HTERT RPE-1 (cell line): Measurements from ENCODE around the gene COTL1.
"Not testable (repeated sequence)": the region's sequence is repeated elsewhere in the genome, so short reads cannot be mapped to it uniquely, and the experiment has no call there.

Experiments
- in situ Hi-C: fragments of 300-500 bp; cut with MboI; formaldehyde crosslinking; loops from 4 replicates; pipeline ENCODE4 v1.14.3; 2020; ENCODE audit warnings: low sequenced_read_pairs

COTL1 gene

DNA sequence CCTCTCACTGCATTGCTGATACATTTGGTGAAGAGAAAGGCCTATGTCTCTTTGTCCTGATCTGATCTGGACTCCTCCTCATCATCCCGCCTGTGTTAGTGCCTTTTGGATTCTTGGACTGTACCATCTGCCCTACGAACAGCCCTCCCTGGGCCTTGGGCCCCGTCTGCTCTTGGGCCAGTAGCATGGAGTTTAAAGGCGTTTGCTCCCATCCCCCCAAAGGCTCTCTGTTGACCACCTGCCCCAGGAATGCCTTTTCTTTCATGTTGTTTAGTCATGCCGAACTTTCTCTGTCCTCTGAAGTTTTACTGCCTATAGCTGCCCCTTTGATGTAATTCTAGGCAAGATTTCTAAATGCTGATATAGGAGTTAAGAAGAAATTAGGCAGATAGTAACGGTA is 82.5 kb downstream of the COTL1 start:
- in situ Hi-C loops = no loop called here

DNA sequence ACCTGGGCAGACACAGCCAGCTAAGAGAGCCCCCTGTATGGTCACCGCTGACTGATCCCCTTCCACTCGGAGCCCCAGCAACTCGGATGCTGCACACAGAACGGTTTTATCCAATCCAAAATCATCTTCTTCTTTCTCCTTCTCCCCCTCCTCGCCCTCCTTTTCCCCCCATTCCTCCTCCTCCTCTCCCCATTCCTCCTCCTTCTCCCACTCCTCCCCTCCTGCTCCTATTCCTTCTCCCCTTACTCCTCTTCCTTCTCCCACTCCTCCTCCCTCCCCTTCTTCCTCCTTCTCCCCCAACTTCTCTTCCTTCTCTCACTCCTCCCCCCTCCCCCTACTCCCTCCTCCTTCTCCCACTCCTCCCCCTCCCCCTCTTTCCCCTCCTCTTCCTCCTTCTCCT is 83.1 kb downstream of the COTL1 start:
- in situ Hi-C loops = no loop called here

DNA sequence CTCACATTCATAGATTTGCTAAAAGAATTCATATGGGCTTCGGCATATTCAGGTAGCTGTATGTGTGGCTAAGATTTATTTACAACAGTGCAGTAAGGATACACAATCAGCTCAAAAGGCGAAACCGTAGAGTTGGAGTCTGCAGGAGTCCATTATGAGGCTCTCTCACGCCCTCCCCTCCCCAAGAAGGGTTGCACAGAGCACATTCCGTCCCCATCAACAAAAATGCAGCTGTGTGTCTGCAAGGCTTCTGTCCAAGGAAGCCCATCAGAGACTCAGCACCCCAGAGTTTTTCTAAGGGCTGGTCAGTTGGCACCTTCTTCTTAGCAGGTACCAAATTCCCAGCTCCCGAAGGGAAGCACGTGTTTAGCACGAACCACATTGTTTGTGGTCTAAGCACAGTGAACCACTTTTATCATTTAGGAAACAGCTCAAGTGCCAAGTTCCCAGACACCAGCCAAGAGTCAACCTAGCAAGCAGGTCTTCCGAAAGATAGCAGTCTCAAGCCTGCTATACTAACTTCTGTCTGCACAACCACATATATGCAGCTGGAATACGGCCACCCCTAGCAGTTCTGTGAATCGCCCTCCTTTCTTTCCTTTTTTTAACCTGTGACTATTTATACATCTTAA is 84.9 kb downstream of the COTL1 start:
- in situ Hi-C loops = no loop called here

DNA sequence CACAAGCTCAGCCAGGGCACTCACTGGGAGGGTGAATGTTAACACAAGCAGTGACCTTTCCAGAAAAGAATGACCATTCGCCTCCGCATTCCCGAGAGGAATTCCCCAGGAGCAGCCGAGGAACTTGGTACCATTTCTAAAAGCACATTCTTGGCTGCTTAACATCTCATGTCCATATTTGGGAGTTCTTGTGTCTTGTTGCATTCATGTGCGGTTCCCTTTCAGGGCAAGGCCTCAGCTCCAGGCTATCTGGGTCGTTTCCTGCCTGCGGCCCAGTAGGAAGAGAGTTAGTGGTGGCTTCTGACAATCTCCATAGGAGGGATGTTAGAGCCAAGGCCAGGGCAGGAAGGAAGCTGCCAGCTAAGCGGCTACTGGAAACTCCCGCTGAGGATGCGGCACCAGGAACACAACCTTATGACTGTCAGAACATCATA is 85.6 kb downstream of the COTL1 start:
- in situ Hi-C loops = no loop called here

DNA sequence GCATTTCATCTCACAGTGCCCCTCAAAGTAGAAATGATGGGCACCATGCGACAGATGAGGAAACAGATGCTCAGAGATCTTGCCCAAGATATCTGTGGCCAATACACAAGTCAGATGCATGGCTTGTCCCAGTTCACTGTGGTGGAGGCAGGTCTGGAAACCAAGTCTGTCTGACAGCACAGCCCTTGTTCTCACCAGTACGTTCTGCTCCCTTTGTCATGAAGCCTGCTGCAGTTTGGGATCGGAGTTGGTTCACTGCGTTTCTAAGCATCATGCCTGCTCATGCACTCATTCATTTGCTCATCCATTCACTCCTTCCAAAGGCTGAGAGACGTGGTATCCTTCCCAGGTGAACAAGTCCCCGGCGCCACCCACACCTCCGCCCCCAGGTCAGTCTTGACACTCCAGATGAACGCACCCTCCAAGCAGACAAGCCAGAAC is 86.2 kb downstream of the COTL1 start:
- in situ Hi-C loops = no loop called here

DNA sequence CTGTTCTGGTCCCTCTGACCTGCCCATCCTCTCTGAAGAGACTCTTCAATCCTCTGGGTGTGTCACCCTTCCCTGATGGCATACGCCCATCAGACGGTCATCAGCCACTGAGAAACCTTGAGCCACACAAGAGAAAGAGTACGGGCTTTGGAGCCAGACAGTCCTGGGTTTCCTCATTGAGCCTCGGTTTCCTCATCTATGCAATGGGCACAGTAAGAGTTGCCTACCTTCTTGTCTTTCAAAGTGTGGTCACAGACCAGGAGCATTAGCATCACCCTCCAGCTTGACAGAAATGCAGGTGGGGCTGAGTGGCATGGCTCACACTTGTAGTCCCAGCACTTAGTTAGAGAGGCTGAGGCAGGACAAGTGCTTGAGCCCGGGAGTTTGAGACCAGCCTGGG is 87.3 kb downstream of the COTL1 start:
- in situ Hi-C loops = no loop called here

DNA sequence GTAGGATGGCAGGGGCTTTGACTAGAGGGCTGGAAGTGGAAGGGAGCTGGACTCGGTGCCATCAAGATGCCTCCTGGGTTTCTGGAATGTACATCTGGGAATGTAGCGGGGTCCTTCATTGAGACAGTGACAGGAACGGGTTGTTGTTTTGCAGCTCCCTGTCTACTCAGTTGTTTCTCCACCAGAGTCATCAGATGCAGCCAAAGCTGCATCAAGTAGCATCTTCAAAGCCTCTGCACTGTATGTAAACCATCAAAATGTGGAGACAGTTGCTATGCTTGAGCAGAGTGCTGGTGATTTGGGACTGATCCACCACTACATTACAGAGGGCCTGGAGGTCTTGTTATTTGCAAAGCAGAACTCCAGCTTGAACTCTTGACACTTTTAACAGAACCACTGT is 88.3 kb downstream of the COTL1 start:
- in situ Hi-C loops = no loop called here

DNA sequence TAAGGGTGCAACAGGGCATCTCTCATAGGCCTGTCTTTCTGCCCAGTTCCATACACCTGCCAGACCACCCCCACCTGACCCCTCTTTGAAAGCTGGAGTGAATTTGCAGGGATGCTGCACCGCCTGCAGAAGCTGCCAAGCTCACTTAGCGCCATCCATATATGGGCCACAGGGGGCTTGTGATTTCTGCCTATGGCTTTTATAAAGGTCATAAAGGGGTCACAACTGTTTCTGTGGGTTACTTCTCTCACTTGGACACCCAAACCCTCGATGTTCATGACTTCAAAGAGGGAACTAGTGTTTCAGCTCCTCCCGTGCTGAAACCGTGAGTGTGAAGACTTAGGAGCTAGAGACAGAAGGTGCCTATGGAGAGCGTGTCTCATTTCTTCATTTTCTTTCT is 89.6 kb downstream of the COTL1 start:
- in situ Hi-C loops = no loop called here

DNA sequence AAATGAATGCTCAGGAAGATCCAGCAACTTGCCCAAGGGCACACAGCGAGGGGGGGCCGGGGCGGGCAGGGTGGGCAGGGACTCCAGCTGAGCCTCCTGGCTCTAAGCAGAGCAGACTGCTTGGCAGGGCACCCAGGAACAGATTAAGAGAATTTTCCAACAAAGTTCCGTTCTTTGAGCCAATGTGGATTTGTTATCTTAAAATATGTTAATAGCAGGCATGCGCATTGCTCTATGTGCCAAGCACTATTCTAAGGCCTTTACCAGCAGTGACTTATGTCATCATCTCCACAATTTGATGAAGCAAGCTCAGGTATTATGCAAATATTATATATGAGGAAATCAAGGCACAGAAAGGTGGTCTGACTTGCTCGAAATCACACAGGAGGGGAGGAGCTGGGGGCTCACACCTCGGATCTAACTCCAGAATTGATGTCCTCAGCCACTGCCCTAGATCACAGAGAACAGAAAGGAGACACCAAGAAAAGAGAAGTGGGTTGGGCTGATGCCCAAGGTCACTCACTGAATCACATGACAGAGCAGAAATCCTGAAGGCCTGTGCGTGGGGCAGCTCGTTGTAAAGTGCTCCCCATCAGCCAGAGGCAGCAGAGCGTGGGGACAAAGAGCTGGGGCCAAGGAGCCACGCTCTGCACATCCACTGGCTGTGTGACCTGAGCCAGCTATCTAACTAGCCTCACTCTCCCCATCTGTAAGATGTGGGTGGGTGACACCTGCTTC is 90.2 kb downstream of the COTL1 start:
- in situ Hi-C loops = no loop called here

DNA sequence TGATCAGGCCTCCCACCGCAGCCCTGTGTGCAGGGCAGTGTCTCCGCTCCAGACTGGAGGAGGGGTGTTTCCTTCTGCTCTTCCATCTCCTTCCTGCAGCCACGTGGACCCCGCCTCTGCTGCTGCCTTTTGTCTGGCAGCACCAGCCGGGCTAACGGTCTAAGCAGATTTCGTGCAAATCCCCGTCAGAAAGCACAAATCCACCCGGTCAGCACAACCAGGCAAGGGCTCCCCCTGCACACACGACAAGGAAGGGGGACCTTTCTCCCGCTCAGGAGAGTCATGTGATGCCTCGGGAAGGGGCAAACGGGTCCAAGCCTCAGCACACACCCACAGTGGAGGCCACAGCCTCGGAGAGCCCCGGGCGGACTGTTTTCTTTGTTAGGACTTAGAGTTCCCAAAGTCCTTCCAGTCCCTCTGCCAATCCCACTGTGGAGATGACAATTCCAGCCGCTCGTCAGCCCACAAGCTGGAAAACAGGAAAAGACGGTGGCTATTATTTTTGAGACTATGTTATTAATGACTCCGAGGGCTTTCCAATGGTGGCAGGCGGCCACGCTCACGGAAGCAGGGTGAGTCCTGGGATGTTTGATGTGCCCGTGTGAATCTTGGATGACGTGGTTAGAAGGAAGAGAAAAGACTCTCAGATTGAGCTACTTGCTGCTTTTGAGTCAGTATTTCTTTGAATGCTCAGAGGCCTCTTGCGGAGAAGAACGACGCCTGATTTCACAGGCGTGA is 90.9 kb downstream of the COTL1 start:
- in situ Hi-C loops = no loop called here

DNA sequence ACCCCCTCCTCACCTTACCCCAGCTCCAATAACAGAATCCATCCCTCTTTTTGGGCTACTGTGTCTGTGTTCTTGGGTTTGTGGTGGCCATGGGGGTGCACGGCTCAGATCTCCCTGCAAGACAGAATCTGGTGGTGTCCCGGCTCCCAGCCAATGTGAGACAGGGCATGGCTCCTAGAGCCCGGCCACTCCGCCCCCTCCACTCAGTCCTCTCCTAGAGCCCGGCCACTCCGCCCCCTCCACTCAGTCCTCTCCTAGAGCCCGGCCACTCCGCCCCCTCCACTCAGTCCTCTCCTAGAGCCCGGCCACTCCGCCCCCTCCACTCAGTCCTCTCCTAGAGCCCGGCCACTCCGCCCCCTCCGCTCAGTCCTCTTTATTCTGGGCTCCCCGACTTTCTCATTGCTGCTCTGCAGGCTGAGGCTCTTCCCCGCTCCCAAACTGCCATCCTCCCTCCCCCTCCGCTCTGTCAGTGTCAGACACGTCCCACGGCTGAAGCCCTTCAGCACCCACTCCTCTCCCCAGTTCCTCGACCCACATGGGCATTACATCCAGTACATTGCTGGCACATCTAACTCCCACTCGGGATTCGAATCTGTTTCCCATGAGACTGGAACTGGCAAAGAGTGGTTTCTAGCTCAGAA is 92.8 kb downstream of the COTL1 start:
- in situ Hi-C loops = not testable (repeated sequence)

DNA sequence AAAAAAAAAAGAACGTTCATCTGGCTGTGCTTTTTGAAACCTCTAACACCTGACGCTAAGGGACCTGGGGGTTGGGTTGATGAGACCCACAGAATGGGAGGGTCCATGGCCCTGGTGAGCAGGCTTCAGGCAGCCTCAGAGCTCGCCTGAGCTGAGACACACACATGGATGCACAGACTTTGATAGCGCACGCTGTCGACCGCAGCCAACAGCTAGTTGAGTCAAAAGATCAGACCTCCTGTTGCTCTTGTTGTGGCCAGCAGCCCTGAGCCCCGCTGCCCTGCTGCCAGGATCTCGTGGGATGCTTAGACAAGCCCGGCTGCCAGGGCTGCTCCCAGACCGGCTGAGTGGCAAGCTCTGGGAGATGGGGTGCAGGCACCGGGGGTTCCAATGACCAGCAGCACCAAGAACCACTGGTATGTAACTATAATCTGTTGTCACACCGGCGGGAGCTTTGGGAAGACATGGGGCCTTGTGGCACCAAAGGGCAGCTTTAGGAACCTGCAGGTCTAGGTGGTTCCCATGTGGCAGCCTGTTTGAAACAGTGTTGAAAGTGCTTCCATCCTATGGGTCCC is 93.4 kb downstream of the COTL1 start:
- in situ Hi-C loops = no loop called here

DNA sequence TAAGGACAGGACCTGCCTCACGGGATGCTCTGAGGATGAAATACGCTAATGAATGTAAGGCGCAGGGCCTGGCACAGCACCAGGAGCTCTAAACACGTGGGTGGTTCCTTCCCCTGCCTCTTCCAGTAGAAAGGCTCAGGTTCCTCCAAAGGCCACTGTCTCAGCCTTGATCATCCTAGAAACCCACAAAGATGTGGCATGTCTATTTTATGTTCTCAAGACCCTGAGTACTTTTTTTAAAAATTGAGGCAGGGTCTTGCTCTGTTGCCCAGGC is 96.4 kb downstream of the COTL1 start:
- in situ Hi-C loops = no loop called here

DNA sequence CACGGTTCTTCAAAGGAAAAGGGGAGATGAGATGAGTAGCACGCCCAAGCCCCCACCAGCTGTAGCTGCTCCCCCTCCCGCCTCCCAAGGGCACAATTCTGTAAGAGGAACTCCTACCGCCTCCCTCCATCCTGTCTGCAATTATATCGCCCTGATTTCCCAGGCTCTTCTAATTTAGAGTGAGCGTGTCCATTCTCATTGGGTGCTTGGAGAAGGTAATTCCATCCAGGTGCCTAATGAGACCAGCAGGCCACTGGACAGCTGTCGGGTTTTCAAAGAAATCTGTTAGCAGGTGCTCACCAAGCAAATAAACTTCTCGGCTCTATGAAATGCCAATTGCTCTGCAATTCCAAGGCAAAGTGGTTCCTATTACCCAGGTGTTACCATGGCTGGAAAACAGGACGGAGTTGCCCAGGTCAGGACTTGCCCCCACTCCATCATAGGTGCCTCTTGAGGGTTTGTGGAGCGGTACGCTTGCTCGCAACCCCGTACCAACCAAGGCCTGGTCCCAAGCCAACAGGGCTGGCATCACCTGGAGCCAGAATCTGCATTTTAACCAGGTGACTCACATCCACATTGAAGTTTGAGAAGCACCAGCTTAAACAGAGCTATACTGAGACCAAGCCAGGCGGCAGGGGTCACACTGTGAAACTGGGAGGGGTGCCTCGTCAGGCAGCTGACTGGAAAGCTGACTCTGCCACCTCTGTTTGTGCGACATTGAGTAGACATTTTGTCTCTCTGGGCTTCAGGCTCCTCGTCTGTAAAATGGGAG is 97.0 kb downstream of the COTL1 start:
- in situ Hi-C loops = no loop called here

DNA sequence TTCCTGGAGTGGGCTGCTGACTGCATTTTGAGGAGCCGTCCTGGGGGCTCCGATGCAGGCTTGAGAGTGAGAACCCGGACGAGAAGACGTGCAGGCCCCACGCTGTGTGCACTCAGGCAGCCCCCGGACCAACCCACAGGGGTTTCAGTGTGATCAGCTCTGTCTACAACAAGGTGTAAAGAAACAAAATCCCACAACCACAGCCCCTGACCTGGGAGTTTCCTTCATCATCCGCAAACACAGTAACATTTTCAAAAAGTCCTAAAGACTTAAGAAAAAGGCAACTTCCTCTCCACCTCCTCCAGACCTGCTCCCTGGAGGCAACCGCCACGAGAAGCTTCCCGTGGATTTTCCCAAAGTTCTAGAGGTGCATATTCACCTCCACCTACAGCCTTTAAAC is 98.0 kb downstream of the COTL1 start:
- in situ Hi-C loops = no loop called here

DNA sequence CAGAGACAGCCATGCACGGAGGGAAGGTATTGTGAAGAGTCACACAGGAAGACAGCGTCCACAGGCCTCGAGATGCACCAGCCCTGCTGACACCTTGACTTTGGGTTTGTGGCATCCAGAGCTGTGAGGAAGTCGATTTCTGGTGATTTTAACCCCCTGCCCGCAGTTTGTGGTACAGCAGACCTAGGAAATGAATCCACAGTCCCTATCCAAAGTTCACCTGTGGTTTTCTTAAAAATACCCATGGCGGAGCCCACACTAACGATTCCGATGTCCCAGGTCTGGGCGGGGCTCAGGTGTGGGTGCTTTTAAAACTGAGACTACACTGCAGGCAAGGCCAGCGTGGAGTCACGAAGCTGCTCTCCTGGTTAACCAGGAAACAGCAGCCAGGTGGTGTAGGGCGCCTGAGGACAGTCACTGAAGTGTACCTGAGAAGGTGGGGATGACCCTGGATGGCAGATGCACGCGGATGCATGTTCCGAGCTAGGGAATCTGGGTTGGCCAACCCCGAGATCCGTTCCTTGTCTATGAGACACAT is 99.0 kb downstream of the COTL1 start:
- in situ Hi-C loops = no loop called here

DNA sequence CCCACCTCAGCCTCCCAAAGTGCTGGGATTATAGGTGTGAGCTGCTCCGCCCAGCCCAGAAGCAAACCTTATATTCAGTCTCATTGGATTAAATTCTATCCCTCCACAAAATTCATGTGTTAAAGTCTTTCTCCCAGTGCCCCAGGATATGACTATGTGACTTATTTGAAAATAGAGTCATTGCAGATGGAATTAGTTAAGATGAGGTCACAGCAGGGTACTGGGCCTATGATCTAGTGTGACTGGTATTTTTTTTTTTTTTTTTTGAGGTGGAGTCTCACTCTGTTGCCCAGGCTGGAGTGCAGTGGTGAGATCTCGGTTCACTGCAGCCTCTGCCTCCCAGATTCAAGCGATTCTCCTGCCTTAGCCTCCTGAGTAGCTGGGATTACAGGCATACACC is 99.7 kb downstream of the COTL1 start:
- in situ Hi-C loops = not testable (repeated sequence)

DNA sequence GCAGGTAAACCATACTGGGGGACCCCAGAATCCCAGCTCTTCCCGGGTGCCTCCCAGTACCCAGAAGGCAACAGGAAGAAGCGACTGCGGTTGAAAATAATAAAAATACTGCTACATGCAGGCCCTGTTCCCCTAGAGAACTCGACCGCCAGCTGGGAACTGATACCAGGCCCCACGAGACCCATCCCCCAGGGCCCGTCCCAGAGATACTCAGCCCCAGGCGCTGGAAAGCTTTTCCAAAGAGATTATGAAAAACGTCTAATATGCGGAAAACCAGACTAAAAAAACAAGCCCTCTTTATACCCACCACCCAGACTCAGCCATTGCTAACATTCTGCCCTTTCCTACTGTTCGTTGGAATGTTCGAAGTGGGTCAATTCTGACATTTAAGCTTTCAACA is 100.5 kb downstream of the COTL1 start:
- in situ Hi-C loops = no loop called here
